GM19452 (cell line): ENCODE measurements around the gene SRGAP2C.
"Not testable (repeated sequence)": the region's sequence is repeated elsewhere in the genome, so short reads cannot be mapped to it uniquely, and the experiment has no call there.

ENCODE experiments used
- ATAC-seq: cut with Tn5 transposase; IDR thresholded peaks from one replicate; pipeline ENCODE4 v1.9.1; 2021; ENCODE audit not compliant: unreplicated experiment

Gene SRGAP2C

DNA sequence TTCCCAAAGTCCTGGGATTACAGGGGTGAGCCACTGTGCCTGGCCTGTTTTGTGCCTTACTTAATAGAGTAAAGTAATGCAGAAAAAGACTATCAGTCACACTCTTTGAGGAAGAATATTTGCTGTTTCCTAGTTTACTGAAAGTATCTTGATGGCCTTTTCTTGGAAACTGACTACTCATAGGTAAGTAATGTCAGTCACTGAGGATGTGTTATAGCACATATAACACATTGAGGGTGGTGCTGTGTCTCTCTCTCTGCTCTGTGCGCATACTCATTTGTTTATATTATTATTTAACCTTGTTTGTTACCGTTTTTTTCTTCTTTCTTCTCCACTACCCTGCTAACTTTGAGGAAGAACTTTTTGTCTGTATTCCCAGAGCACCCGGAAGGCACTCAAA lies 93.4 kb downstream of the SRGAP2C start:
- not testable (repeated sequence) for ATAC-seq

DNA sequence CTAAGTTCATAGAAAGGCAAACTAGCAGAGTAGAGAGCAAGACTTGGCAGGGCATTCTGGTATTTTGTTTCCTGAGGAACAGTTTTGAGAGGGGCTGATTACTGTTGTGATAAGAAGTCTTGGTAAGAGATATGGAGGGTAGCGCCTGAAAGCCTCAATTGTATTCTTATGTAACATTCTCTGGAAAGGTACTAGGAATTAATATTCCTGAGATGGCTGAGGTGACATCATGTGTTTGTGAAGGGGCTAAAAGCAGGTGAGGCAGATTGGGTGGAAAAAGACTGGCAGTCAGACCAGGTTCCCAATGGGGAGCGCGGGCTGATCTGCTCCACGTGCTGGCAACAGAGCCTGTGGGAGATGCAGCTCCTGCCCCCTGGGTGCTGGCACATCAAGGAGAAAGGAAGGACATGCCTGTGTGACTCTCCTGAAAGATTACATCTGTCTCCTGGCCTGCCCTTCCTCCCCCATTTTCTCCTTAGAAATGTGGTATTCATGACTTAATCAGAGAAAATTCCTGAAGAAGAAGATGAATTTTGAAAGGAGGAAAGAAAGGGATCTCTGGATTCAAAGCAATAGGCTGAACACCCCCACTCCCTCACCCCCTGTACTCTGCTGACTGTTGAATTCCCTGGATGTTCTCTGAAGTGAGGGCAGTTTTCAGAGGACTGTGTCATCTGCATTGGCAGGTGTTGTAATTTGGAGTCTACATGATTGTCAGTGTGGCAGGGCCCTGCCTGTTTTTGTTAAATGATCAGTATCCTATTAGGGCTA lies 94.2 kb downstream of the SRGAP2C start:
- ATAC-seq = not testable (repeated sequence)

DNA sequence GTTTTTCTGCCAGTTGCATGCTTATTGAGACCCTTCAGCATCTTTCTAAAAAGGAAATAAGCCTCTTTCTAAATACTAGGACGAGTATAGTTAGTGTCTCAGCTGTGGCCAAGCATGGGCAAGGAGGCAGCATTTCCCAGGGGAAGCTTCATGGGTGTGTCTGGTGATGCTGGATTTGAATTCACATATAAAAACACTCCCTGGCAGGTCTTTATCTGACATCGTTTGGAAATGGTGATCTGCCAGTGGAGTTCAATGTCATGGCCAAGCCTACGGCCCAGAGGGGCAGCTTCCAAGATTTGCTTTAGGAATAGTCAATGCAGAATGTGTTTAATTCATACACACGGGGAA lies 94.7 kb downstream of the SRGAP2C start:
- not testable (repeated sequence) for ATAC-seq

DNA sequence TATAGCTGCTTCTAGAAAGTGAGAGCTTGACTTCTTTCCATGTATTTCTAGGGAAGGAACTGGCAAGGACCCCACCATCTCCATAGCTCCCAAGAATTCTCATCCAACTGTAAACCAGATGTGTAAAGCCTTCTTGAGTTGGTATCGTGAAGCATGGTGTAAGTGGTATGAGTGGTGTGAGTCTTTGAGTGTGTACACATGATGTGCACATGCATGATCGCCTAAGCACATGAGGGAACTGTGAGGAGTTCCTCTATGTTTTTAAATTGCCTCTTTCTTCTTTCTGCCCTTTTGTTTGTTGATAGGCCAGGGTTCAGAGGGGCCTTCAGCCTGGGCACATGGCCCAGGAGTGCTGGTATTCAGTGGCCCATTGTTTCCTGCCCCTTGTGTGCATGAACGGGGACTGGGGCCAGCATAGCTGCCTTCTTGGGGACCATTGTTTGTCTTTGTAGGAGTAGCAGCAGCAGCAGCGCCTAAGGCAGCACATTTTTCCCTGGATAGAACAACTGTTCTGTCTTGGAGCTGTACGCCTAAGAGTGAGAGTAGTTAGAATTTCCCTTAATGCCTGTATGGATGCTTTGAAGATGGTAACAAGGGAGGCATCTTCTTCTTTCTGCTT lies 96.0 kb downstream of the SRGAP2C start:
- not testable (repeated sequence) for ATAC-seq

DNA sequence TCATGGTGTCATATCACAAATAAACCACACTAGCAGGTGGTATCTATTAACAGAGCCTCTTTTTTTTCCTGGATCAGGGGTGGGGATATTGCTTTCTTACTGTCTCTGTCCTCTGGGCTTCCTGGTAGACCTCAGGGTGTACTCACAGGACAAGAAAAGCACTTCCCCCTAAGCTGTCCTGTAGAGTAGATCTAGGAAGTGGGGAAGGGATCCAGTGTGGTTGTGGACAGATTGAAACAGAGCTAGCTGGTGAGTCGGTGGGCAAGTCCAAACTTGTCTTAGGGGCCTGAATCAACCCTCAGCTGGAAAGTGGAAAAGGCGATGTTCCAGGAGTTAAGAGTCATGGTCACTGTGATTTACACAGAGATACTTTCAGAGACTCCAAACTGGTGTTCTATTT lies 96.7 kb downstream of the SRGAP2C start:
- ATAC-seq = not testable (repeated sequence)

DNA sequence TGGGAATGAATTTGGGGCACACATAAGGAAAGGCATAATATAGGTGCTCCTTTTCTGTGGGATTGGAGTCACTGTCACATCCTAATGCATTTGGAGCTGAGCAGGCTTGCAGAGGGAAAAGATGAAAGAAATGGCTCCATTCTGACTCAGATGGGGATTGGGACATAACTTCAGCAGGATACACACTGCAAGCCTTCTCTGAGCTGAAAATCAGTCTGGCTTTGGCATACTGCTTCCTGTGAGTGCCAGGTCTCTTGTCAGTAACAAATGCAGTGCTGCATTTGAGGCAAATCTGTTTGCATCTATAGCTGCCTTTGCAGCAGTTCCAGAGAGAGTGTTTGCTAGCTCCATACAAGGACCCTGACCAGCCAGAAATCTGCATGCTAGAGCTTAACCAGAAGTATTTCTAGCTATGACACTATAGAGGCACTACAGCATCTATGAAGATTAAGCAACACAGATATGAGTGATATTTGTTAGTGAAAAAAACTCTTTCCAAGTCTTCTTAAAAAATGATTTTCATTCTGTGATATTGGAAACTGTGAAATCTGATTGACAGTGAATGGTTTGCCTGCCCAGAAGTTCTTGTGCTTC lies 98.9 kb downstream of the SRGAP2C start:
- ATAC-seq = not testable (repeated sequence)

DNA sequence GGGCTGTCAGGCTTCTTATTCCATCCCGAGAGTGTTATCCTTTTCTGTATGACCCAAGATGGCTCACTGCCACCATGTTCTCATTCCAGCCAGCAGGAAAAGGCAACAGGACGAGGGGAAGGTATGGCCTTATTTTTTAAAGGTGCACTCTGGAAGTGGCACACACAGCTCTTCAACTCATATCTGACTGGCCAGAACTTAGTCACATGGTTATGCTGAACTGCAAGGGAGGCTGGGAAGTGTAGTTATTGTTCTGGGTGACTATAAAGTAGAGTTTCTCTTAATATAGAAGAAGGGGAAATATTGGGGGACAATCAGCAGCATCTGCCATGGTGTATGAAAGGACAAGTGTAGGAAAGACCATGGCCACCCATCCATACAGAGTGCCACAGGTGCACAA lies 107.8 kb downstream of the SRGAP2C start:
- ATAC-seq = not testable (repeated sequence)

DNA sequence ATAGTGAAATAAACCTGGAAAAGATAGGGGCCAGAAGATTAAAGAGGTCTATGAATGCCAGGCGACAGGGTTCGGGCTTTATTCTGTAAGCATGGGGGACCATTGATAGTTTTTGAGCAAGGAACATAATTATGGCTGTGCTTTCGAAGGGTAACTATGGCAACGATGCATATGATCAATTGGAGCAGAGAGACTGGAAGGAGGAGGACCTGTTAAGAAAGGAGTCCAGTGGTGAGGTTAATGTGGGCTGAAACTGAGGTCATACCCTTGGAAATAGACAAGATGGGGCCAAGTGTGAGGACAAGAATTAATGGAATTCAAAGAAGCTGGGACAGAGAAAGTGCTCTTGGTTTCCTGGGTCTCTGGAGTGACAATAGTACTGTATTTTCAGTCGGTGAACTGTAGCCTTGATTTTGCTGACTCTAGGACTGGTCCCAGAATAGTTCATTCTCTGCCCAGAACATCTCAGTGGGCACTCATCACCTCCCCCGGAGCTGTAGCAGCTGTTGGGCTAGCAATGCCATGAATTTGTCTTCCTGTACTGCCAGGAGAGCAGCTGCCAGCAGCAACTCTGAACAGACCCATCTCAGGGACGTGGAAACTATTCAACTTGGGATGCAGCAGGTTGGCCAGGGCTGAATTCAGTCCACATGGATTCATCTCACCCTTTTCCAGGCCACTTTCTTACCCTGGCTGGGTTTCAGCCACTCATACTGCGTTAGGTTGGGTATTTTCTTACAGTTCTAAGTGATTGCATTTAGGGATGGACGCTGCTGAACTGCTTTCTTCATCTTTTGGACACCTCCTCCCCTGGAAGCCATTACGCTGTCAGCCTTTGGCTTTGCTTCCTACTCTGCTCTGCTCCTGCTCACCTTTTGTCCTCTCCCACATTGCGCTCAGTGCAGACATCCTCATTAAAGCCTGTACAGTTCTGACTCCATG lies 108.8 kb downstream of the SRGAP2C start:
- not testable (repeated sequence) for ATAC-seq

DNA sequence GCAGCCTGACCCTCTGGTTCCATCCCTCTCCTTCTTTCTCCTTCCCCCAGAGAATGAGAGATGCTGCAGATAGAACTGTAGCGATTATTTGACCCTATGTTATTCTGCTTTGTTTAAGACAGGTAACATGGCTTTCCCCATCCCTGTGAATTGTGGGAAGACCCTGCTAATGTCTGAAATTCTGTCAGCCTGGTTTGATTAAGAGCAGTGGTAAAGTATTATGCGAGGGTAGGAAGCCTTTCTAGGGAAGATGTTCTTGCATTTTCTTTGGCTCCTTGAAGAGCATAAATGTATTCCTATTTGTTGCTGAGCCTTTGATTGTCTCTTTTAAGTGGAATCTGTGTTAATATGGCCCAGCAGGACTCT lies 109.4 kb downstream of the SRGAP2C start:
- not testable (repeated sequence) for ATAC-seq

DNA sequence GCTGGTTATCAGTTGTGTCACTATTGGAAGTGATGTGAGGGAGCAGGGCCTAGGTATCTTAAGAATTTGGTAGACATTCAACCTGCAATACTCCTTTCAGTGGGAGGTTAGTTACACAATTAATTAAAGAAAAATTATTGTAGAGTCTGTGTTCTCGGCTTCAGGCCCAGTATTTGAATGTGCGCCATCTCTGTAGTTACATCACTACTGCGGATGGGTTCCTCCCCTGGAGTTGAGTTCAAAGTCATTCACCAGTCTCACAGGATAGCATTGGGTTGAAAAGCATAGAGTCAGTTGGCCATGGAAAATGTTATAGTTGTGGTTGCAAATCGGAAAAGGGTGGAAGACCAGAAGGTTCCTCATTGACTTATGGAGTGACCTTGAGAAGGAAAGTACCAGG lies 111.8 kb downstream of the SRGAP2C start:
- not testable (repeated sequence) for ATAC-seq

DNA sequence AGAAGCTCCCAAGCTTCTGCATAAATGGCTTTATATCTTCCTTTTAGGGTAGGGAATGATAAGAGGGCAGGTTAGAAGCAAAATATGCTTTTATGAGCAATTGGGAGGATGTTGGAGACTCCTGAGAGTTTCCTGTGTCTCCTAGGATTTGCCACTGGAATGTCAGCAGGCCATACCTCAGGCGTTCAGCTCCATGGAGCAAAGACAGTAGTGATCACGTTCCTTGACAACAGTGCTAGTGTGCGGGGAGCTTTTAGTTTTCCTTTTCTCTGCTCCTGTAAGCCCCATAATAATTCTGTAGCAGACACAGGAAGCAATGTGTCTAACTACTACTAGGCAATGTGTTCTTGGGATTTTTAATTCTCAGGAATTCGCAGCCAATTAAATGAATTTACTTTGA lies 113.8 kb downstream of the SRGAP2C start:
- not testable (repeated sequence) for ATAC-seq

DNA sequence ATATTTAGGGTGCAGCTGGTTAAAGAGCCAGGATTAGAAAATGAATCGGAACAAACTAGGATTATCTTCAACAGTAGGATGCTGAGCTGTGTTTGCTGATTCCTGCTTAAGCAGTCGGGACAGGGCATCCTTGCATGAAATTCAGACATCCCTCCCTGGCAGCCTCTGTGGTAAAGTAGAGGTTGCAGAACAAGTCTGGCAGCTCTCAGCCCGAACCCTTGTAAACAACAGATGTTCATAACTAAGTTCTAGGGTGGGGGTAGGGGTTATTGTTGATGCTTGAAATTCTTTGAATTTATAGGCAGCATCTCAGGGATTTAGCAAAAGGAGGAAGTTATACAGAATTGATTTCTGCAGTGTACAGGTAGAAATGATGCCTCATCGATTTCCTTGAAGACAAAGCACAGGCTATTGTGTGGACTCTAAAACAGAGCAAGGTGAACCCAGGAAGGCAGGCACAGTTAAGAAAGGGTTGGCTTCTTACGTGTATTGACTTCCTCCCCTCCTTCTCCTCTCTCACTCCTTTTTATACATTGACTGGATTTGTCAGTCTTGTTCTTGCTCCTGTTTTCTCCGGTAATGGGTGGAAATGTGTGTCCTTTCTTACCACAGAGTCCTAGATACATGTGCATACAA lies 114.9 kb downstream of the SRGAP2C start:
- ATAC-seq = not testable (repeated sequence)

DNA sequence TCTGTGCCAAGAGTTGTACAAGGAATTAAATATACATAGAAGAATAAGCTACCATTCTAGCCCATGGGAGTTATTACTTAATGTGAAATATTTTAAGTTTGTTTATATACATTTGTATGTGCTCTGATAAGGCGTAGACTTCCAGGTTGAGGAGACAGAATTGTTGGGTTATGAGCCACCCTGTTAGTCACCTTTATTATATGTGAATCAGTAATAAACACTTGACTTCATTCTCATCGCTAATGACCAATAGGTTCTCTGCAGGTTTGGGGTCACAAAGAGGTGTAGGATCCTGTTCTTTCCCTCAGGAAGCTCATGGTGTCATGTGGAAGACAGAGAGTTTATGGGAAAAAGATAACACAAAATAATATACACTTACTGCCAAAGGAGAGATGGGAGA lies 117.1 kb downstream of the SRGAP2C start:
- not testable (repeated sequence) for ATAC-seq

DNA sequence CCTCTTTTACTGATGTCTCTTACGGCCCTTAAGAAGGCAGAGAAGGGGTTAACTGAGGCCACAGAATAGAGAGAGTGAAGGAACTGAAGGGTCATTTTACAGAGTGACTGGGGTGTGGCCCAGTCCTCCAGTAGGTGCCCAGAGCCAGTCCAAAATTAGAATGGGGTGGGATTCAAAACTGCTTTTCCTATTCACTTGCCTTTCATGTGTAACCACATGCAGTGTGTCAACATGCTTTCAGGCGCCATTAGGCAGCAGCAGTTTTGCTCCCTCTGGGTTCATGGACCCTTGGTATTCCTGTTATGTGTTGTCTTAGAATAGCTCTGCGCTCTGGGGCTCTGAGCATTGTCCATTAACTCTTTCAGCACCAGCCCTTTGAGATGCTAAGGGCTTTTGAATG lies 123.0 kb downstream of the SRGAP2C start:
- ATAC-seq = not testable (repeated sequence)

DNA sequence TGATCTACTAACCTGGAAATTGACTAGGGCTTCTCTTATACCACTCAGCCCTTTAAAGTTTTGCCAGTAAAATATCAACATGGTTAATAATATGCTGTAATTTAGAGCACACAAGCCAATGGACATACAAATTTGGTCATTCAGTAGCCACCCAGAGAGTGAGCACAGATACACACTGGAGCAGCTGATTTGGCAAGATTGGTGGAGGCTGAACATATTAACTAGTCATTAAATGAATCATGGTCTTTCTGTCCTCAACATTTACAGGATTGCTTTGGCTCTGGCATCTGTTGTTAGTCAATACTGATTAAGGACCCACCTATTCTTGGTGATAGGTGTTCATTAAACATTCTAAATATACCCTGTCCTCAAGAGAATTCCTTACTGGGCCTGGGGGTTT lies 130.7 kb downstream of the SRGAP2C start:
- not testable (repeated sequence) for ATAC-seq

DNA sequence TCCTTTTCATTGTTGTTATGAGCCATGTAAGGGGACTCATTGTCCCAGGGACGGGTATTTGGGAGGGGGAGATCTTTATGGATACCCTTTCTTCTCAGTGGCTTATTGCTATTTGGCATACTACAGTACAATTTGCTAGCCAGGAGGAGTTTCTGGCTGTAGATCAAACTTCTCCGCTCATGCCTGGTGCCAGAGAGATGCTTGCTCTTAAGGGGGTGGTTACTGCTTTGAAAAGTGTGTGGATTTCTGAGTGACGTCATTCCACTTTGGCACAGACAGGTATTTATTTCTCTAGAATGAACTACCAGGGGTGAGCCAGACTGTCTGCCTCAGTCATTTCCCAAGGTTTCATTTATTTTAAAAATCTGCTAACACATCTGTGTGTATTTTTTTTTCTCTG lies 131.3 kb downstream of the SRGAP2C start:
- ATAC-seq = not testable (repeated sequence)

DNA sequence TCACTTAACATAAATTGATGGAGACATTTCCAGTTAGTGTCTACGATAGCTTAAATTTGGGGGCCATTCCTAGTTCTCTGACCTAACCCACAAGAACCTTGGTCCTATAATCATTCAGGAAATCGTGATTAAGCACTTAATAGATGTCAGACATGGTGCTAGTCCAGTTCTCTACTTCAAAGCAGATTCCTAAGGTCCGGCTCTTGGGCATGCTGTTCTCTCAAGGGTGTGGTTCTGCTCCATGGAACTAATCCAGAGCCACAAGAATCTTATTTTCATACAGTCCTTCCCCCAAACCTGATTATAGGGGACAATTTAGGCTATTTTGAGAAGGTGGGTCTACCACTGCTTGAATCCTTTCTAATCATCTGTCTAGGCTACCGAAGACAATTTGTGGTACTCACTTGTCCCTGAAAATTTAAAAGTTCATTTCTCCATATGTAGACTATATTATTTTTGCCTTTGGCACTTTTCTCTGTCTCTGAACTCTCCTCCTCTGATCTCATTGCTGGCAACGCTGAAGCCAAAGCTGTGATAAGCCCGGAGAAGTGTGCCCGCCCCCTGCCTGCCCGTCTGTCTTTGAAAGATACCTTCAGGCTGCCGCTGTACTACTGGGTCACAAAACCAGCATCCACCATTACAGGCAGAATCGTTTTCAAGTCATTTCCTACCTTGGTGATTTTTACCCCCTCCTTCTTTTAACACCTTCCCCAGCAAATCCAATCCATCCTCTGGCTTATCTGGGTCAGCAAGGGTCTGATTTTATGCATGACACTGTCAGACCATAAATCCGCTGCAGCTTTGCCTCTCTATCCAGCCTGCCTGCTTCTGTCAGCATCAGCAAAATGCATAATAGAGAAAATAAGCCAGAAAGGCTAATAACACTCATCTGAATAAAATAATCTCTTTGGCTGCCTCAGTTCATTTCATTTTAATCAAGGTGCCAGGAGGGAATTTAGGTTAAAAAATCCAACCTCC lies 133.0 kb downstream of the SRGAP2C start:
- not testable (repeated sequence) for ATAC-seq

DNA sequence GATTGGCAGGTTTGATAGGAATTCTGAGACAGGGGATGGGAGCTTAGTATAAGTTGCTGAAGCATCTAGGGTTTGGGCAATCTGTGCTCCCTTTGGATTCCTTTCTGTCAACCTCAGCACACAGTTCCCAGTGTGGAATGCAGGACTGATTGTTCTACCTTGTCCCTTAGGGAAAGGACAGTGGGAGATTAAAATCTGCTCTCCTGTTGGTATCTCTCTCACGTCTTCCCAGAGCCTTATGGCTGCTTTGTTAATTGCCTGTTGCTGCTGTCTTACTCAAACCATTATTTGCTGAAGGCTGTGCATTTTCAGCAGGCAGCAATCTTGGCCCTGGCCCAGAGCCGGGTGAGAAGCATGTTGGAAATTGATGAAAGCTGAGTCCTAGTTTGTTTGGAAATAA lies 133.9 kb downstream of the SRGAP2C start:
- not testable (repeated sequence) for ATAC-seq

DNA sequence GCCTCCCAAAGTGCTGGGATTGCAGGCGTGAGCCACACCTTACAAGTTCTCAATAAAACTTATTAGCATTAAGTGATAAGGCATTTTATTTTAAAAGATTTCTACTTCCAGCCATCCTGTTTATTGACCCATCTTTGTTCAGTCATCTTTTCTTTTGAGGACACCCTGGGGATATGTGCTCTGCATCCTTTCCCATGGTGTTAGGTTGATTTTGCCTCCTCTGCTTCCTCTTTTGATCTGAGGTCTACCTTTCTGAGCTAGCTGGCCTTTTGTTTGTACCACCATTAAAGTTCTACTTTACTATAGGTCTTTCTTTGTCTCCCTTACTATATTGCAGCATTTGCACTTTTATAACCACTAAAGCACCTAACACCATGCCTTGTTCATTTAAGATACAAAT lies 136.9 kb downstream of the SRGAP2C start:
- ATAC-seq = not testable (repeated sequence)
